ENCODE results near the gene CDH5. TPM values are rescaled to one million over a fixed set of nuclear protein-coding genes. Genes with fewer than 3 reads are reported as not detected.
A peak's percentile ranks its signal among the peaks of the same experiment; 100 is the strongest.

Gene CDH5
- total RNA-seq, 4 donors from 2014 or later, result 6.0 to 18.1 (median 6.8) TPM

GRCh38 chr16:66364959-66365306, 1.6 kb upstream of the CDH5 start:
- H3K4me3 ChIP-seq, result no peak overlapping the region
- no peaks in the 10 kb centered on the region for H3K36me3 ChIP-seq
- in situ Hi-C loops (cut with MboI; ENCODE audit: low pct_ligation_motif_present in 1 of 4, low pct_unique_long_range_greater_than_20kb in 1 of 4, low sequenced_read_pairs in 3 of 4), result no loop called here
- peaks cover 3 to 22% (median 8%) of the 10 kb centered on the region in 4 donors for H3K4me1 ChIP-seq
- 20 to 48% methylated on average over 1 to 2 of the region's 2 CpGs for WGBS, 2 donors (ENCODE audit: low coverage in 1 of 2)
- DNase-seq, result no peak
- H3K9me3 ChIP-seq, result no peaks in the 10 kb centered on the region
- H3K27me3 ChIP-seq, result peaks cover 6% of the 10 kb centered on the region
- intact Hi-C loops (cut with DNase I; ENCODE audit: low total_unique reads), result no loop called here
- TF ChIP-seq, protein P1, sequence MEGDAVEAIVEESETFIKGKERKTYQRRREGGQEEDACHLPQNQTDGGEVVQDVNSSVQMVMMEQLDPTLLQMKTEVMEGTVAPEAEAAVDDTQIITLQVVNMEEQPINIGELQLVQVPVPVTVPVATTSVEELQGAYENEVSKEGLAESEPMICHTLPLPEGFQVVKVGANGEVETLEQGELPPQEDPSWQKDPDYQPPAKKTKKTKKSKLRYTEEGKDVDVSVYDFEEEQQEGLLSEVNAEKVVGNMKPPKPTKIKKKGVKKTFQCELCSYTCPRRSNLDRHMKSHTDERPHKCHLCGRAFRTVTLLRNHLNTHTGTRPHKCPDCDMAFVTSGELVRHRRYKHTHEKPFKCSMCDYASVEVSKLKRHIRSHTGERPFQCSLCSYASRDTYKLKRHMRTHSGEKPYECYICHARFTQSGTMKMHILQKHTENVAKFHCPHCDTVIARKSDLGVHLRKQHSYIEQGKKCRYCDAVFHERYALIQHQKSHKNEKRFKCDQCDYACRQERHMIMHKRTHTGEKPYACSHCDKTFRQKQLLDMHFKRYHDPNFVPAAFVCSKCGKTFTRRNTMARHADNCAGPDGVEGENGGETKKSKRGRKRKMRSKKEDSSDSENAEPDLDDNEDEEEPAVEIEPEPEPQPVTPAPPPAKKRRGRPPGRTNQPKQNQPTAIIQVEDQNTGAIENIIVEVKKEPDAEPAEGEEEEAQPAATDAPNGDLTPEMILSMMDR (IDR thresholded peaks at IDR 0.05), result no peak
- TF ChIP-seq POLR2AphosphoS5 (IDR thresholded peaks at IDR 0.05) (no peak), EP300 (IDR thresholded peaks at IDR 0.05; ENCODE audit: low read depth) (no peak), POLR2A (IDR thresholded peaks at IDR 0.05) (no peak)
- peak overlapping the region; percentile 13 to 51 (median 46) for H3K27ac ChIP-seq

DNA sequence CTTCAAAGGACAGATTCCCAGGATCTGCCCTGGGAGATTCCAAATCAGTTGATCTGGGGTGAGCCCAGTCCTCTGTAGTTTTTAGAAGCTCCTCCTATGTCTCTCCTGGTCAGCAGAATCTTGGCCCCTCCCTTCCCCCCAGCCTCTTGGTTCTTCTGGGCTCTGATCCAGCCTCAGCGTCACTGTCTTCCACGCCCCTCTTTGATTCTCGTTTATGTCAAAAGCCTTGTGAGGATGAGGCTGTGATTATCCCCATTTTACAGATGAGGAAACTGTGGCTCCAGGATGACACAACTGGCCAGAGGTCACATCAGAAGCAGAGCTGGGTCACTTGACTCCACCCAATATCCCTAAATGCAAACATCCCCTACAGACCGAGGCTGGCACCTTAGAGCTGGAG, 840 bp upstream of the CDH5 start:
- in situ Hi-C loops (cut with MboI; ENCODE audit: low pct_ligation_motif_present in 1 of 4, low pct_unique_long_range_greater_than_20kb in 1 of 4, low sequenced_read_pairs in 3 of 4) (no loop called here), intact Hi-C loops (cut with DNase I; ENCODE audit: low total_unique reads) (no loop called here)
- Histone ChIP-seq H3K4me1 (peaks cover 3 to 22% (median 8%) of the 10 kb centered on the region in 4 donors), H3K4me3 (no peak overlapping the region), H3K27ac (peak overlapping the region in 3 of 4 donors; percentile 13 to 53 (median 49)), H3K27me3 (peaks cover 6% of the 10 kb centered on the region), H3K36me3 (no peaks in the 10 kb centered on the region), H3K9me3 (no peaks in the 10 kb centered on the region)
- WGBS, 2 donors (ENCODE audit: low coverage in 1 of 2), result 0 to 38% methylated on average over 1 to 4 of the region's 4 CpGs
- TF ChIP-seq POLR2AphosphoS5 (IDR thresholded peaks at IDR 0.05) (no peak), EP300 (IDR thresholded peaks at IDR 0.05; ENCODE audit: low read depth) (no peak), POLR2A (IDR thresholded peaks at IDR 0.05) (no peak)
- TF ChIP-seq, protein P1 (IDR thresholded peaks at IDR 0.05), result no peak
- DNase-seq, result peak; percentile 26

- DNase-seq, result no peak
- Histone ChIP-seq H3K36me3 (no peaks in the 10 kb centered on the region), H3K4me1 (peaks cover 3 to 22% (median 8%) of the 10 kb centered on the region in 4 donors), H3K27ac (peak overlapping the region in 3 of 4 donors; percentile 8 to 62 (median 55)), H3K27me3 (peaks cover 6% of the 10 kb centered on the region), H3K9me3 (no peaks in the 10 kb centered on the region), H3K4me3 (no peak overlapping the region)
- in situ Hi-C loops (cut with MboI; ENCODE audit: low pct_ligation_motif_present in 1 of 4, low pct_unique_long_range_greater_than_20kb in 1 of 4, low sequenced_read_pairs in 3 of 4), result no loop called here
- WGBS, 2 donors (ENCODE audit: low coverage in 1 of 2), result 79 to 100% methylated on average over 2 to 11 of the region's 11 CpGs
- intact Hi-C loops (cut with DNase I; ENCODE audit: low total_unique reads), result no loop called here
- no peak for TF ChIP-seq POLR2A (IDR thresholded peaks at IDR 0.05)
- TF ChIP-seq EP300 (IDR thresholded peaks at IDR 0.05; ENCODE audit: low read depth), result no peak
Observed at GRCh38 chr16:66367968-66368891, 1.7 kb downstream of the CDH5 start.

- WGBS, 2 donors (ENCODE audit: low coverage in 1 of 2), result 55 to 70% methylated on average over 2 to 5 of the region's 5 CpGs
- no peaks in the 10 kb centered on the region for H3K9me3 ChIP-seq
- no peaks in the 10 kb centered on the region for H3K36me3 ChIP-seq
- H3K4me1 ChIP-seq, result peaks cover 3 to 19% (median 5%) of the 10 kb centered on the region in 4 donors
- TF ChIP-seq POLR2AphosphoS5 (IDR thresholded peaks at IDR 0.05) (no peak), POLR2A (IDR thresholded peaks at IDR 0.05) (no peak), EP300 (IDR thresholded peaks at IDR 0.05; ENCODE audit: low read depth) (no peak)
- TF ChIP-seq, protein P1 (IDR thresholded peaks at IDR 0.05), result no peak
- intact Hi-C loops (cut with DNase I; ENCODE audit: low total_unique reads), result no loop called here
- H3K4me3 ChIP-seq, result no peak overlapping the region
- peak; percentile 18 for DNase-seq
- H3K27me3 ChIP-seq, result peaks cover 6% of the 10 kb centered on the region
- H3K27ac ChIP-seq, result peak overlapping the region in 3 of 4 donors; percentile 8 to 55 (median 14)
- in situ Hi-C loops (cut with MboI; ENCODE audit: low pct_ligation_motif_present in 1 of 4, low pct_unique_long_range_greater_than_20kb in 1 of 4, low sequenced_read_pairs in 3 of 4), result no loop called here
Observed at GRCh38 chr16:66369055-66369592, 2.6 kb downstream of the CDH5 start.

All from transverse colon (tissue), 4 donors.